SKM-1 treated with dmso at 0.1 percent for 144 hours (cell line): ENCODE data around the gene FAM118A.
"Not testable (repeated sequence)": the region's sequence is repeated elsewhere in the genome, so short reads cannot be mapped to it uniquely, and the experiment has no call there.

Source experiments
- DNase-seq: peaks from one replicate; lab custom pipeline; 2025; ENCODE audit not compliant: unreplicated experiment; lab: John Stamatoyannopoulos, UW

The FAM118A gene

DNA sequence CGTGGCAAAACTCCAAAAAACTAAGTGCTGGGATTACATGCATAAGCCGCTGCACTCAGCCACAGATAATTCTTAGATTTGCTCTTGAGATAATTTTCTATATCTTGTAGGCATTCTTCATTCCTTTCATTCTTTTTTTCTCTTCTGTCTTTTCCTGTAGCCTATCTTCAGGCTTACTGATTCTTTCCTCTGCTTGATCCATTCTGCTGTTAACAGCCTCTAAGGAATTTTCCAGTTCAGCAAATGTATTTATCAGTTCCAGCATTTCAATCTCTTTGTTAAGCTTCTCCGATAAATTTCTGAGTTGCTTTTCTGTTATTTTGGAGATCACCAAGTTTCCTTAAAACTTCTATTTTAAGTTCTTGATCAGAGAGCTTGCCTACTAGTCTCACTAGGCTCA is 57.0 kb downstream of the FAM118A start:
- DNase-seq, result no peak

- not testable (repeated sequence) for DNase-seq
Measured at GRCh38 chr22:45373592-45373991, 63.9 kb downstream of the FAM118A start.

DNA sequence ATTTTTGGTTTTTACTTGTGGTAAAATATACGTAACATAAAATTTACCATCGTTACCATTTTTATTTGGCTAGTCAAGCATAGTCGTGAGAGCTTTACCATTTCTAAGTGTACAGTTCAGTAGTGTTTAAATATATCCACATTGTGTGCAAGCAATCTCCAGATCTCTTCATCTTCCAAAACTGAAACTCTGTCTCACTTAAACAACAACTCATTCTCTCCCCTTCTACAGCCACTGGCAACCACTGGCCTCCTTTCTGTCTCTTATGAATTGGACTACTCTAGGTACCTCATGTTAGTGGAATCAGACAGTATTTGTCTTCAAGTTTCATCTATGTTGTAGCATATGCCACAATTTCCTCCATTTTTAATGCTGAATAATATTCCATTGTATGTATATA is 66.3 kb downstream of the FAM118A start:
- no peak for DNase-seq

- no peak for DNase-seq
Measured at GRCh38 chr22:45376703-45377102, 67.0 kb downstream of the FAM118A start.

DNA sequence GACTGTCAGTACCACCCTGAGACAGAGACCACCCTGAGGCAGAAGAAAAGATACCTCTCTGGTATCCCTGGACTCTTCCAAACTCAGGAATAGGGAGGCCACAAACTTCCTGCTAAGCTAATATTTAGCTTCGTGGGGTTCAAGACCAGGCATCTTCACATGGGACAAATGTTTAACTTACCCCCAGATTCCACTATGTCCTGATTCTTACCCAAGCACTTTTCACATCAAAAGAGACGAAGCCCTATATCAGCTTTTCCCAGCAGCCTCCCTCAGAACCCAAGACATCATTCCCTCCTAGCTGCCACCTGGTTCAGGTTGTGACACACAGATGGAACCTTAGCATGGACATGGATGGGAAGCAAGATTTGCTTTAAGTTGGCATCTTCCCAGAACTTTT is 71.6 kb downstream of the FAM118A start:
- no peak for DNase-seq

GRCh38 chr22:45389546-45389945 is 79.8 kb downstream of the FAM118A start:
- no peak for DNase-seq
